Fibroblast of villous mesenchyme (primary cell): ENCODE data around the gene SIRPA. TPM values are rescaled to one million over a fixed set of nuclear protein-coding genes. Genes with fewer than 3 reads are reported as not detected.

Experiments used
- DNase-seq: peaks from one replicate; pipeline ENCODE4 v3.0.0-alpha.2; 2010; ENCODE audit warnings: low read depth
- H3K4me3 ChIP-seq: 2 replicates; pipeline ENCODE4 v1.5.1; 2011; ENCODE audit warnings: low read depth, mild to moderate bottlenecking, low read length
- CTCF ChIP-seq: IDR thresholded peaks from 2 replicates; pipeline ENCODE4 v1.5.1; 2012; ENCODE audit warnings: low read depth, mild to moderate bottlenecking, low read length; ENCODE audit not compliant: insufficient read depth
- total RNA-seq: library from RNA; depleted of rRNA; stranded (reverse); fragments of >200 nt; gene quantifications from 2 replicates; pipeline ENCODE4 v1.2.3, GENCODE V29; 2012

SIRPA gene
- total RNA-seq, 1 donor: 3.9 TPM

DNA sequence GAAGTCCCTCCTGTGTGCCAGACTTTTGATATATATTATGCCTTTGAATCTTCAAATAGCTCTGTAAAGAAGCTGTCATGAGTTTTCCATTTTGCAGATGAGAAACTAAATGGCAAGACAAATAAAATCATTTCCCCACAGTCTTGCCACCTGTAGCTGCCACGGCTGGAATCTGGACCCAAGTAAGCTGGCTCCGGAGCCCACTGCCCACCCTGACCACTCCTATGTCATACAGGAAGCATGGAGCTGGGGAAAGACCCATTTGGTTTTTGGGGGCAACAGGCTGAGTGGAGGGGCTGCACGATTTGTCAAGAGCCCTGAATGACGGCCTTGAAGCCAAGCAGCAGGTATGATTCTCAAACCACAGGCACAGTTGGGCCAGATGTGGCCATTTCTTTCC, 10.0 kb upstream of the SIRPA start:
- DNase-seq: no peak
- no peak for TF ChIP-seq CTCF
- no peak overlapping the region for H3K4me3 ChIP-seq

- no peak for DNase-seq
- H3K4me3 ChIP-seq: no peak overlapping the region
- no peak for TF ChIP-seq CTCF
These were observed 9.1 kb upstream of the SIRPA start for GRCh38 chr20:1885940-1886693.

DNA sequence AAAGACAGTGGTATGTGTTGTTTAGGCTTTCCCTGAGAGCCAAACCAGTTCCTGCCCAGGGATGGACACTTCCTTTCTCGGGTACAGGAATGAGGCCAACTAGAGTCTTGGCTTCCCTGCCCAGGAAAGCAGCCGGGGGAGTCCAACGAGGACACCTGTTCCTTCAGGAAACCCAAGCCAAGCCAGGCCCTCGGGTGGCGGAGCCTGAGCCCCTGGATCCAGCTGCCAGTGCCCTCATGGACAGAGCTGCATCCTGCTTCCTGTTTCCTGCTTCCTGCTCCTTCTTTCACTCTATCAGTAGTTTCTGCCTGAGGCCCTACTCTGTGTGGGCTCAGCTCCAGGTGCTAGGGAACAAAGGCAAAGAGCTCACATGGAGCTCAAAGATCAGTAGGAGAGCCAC, 7.9 kb upstream of the SIRPA start:
- TF ChIP-seq CTCF: no peak
- no peak overlapping the region for H3K4me3 ChIP-seq
- DNase-seq: no peak

- no peak for DNase-seq
- H3K4me3 ChIP-seq: no peak overlapping the region
- TF ChIP-seq CTCF: no peak
These were observed 7.5 kb upstream of the SIRPA start for GRCh38 chr20:1887756-1888155.

GRCh38 chr20:1888796-1889463, 6.3 kb upstream of the SIRPA start:
- no peak overlapping the region for H3K4me3 ChIP-seq
- DNase-seq: peak; percentile 59
- no peak for TF ChIP-seq CTCF

GRCh38 chr20:1890469-1891262, 4.5 kb upstream of the SIRPA start:
- DNase-seq: no peak
- no peak overlapping the region for H3K4me3 ChIP-seq
- TF ChIP-seq CTCF: no peak
